SHP77 (cell line): ENCODE results near the gene GPR183.
"Not testable (repeated sequence)": the region's sequence is repeated elsewhere in the genome, so short reads cannot be mapped to it uniquely, and the experiment has no call there.

ENCODE experiments used
- DNase-seq, 2 experiments: peaks; one replicate each; lab custom pipeline; 2025; lab: John Stamatoyannopoulos, UW

GPR183 gene

DNA sequence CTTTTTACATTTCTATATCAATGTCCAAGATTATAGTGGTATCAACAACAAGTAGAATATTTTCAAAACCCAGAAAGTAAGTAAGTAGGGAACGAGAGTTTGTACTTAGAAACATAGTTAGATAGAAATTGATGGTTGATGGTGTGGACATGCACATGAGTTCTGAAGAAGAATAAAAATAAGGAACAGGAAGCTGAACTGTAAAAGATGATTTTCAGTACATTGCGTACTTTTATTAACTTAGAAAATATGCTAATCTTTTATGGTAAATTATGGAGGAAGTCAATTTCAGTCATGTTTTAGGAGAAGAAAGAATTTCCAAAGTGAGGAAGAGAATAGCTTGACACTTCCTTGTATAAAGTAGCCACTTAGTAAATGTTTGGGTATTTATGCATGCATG is 36.7 kb downstream of the GPR183 start:
- DNase-seq: no peak

- DNase-seq: peak; percentile 35 to 39
Measured at GRCh38 chr13:99269627-99270241, 37.5 kb downstream of the GPR183 start.

DNA sequence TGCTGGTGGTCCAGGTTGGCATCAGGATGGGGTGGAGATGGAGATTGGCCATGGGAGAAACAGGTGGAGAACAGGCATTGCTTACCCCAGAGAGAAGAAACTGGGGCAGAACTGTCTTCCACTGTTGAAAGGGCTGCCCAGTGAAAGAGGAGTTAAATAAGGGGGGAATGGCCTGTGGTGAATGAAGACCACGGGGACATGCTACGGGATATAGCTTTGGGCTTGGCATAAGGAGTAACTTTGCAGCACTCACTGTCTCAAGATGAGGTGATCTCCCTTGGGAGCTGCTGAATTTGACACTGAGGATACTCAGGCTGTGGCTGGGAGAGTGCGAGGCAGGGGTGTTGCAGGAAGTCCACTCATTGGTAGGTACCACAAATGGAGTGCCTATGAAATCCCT is 38.4 kb downstream of the GPR183 start:
- no peak for DNase-seq

GRCh38 chr13:99267927-99268326 is 39.3 kb downstream of the GPR183 start:
- no peak for DNase-seq

- no peak for DNase-seq
Measured at GRCh38 chr13:99266827-99267226, 40.4 kb downstream of the GPR183 start.

- peak; percentile 60 to 65 for DNase-seq
Measured at GRCh38 chr13:99265821-99266426, 41.3 kb downstream of the GPR183 start.

DNA sequence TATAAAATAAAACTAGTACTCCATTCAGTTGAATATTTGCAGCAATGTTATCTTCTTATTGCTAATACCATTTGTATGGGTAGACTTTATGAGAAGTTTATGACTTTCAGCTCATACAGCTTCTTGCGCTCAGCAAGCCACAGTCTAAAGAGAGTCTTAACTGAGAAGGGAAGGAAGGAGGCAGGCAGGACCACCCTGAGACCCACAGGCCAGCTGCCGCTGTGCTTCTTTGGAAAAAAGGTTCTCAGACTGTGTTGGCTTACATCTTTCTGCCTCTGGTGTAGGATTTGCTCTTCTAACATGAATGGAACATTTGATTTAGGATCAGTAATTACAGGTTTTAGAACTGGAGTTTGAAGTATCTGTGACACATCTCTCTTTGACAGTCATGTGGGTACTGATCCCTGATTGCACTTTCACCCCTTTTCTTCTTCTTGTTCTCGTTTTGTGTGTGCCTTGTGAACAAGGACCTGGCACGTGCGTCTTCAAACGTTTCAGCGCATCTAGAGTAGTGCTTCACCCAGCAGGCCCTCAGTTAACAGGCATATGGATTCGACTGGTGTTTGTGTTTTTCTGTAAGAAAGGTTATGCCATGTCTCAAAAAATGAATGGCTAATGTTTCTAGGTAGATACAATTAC is 41.9 kb downstream of the GPR183 start:
- DNase-seq: no peak

GRCh38 chr13:99264051-99264450 is 43.1 kb downstream of the GPR183 start:
- DNase-seq: no peak

DNA sequence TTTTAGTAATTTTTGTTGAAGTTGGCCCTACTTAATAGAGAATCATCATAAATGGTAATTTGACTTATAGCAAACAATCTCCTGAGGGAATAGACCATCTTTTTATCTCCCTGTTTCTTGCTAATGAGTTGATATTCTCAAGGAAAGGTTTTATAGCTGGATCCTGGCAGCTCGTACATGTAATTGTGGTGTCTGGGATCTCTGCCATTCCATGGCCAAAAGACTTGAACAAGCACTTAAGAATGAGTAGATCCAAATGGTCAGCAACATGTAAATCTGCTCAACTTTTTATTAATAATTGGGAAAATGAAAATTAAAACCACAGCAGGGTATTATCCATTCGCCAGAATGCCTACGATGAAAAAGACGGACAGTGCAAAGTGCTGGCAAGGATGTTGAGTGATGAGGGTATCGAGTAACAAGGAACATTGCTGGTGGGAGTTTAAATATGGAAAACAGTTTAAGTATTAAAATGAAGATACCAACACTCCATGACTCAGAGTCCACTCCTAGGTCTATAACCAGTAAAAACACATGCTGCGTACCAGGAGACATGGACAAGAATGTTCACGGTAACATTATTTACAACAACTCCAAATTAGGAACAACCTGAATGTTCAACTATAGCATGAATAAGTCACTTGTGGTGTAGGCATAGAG is 43.9 kb downstream of the GPR183 start:
- DNase-seq: no peak

GRCh38 chr13:99261059-99261458 is 46.1 kb downstream of the GPR183 start:
- DNase-seq: no peak

- no peak for DNase-seq
Measured at GRCh38 chr13:99260216-99260615, 47.0 kb downstream of the GPR183 start.

DNA sequence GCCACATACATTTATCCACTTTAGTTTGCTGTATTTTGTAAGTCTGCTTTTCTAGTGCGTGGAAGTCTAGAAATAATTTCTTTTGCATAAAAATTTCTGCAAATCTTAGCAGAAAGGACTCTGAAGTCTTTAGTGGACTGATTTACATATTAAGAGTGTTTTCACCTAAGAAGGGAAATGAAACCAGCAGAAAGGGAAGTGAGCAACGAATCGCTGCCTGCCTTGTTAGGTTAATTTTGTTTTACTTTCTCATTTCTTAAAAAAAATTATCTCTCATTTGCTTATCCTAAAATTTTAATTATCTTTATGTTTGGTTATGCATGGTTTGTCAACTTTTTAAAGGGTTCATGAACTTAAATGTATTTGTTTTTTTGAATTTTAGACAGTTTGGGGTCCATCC is 48.3 kb downstream of the GPR183 start:
- DNase-seq: no peak

- no peak for DNase-seq
Measured at GRCh38 chr13:99258210-99258860, 48.9 kb downstream of the GPR183 start, which contains the start of gene GPR18. Gene GPR18 (minus strand): TSS chr13:99258379. CDS start chr13:99255872, 2,507 bp downstream.

DNA sequence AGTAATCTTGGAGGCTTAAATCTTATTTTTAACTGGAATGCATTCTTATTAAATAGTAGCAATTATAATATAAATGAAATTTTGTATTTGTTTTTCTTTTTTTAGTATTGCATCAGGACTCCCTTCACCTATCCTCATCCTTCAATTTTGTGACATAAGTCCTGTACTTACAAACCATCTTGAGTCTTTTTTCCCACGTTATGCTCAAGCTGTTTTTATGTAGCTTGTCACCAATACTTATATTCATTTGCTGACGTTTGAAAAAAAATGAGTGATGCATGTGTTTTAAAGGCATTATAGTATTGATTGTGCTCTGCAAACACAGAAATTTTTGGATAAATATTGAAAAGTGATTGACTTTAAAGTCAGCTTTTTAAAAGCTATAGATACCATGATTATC is 49.9 kb downstream of the GPR183 start:
- DNase-seq: no peak

DNA sequence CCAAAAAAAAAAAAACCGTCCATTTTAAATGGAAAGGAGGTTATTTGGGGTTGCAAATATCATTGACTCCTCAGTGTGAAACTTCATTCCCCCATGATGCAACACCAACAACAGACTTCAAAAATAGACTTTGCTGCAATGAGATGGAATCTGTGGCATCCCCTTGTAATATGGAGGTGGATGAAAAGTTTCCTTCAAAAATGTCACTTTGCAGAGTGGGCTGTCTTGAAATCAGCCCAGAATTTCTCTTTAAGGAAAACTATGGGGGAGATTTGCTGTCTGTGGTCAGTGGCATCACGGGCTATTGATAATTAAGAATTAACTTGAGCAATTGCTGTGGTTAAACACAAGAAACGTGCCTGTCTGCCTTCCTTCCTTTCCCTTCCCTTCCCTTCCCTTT is 50.5 kb downstream of the GPR183 start:
- no peak for DNase-seq

DNA sequence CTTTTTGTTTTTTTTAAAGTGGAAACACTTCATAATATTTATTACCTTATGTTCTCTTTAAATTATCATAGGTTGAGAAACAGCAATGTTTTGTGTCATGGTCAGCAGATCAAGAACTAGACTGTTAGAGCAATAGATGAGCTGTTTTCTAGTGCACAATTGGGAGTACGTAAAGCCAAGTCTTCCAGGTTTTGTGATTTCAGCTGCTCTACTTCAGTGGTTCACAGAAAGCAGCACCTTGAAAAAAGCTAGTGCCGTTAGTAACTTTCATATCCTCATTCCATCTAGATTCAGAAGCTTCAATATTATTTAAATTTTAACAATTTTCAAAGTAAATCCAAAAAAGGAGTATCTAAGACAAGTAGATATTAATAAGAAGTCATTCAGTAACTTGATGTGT is 50.9 kb downstream of the GPR183 start:
- no peak for DNase-seq

- no peak for DNase-seq
Measured at GRCh38 chr13:99255271-99255670, 51.9 kb downstream of the GPR183 start.

GRCh38 chr13:99254830-99255229 is 52.4 kb downstream of the GPR183 start:
- DNase-seq: no peak

DNA sequence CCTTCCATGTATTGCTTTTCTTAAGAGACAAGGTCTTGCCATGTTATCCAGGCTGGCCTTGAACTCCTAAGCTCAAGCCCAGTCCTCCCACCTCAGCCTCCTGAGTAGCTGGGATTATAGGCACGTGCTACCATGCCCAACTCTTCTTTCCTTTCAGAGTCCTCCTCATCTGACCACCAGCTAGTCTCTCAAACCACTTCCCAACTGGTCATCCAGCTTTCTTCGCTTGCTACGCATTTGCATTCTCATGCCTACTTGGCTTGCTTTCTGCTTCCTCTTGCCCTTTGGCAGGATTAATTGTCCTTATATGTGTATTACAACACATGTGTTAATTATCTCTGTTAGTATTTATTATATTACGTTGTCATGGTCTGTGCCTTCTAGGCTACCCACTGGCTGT is 55.3 kb downstream of the GPR183 start:
- DNase-seq: no peak

GRCh38 chr13:99250982-99251825 is 56.0 kb downstream of the GPR183 start:
- DNase-seq: no peak

DNA sequence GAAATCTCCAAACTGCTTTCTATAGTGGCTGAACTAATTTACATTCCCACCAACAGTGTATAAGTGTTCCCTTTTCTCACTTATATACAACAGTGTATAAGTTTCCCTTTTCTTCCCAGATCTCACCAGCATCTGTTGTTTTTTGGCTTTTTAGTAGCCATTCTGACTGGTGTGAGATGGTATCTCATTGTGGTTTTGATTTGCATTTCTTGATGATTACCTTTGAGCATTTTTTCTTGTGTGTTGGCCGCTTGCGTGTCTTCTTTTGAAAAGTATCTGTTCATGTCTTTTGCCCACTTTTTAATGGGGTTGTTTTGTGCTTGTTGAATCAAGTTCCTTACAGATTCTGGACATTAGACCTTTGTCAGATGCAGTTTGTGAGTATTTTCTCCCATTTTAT is 57.6 kb downstream of the GPR183 start:
- not testable (repeated sequence) for DNase-seq

DNA sequence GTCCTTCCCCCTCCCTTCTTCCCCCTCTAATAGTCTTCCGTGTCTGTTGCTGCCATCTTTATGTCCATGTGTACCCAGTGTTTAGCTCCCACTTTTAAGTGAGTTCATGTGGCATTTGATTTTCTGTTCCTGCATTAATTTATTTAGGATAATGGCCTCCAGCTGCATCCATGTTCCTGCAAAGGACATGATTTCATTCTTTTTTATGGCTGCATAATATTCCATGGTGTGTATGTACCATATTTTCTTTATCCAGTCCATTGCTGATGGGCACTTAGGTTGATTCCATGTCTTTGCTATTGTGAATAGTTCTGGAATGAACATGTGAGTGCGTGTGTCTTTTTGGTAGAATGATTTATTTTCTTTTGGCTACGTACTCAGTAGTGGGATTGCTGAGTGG is 58.0 kb downstream of the GPR183 start:
- DNase-seq: not testable (repeated sequence)
